ENCODE measurements around the gene LMTK3.

LMTK3 gene

DNA sequence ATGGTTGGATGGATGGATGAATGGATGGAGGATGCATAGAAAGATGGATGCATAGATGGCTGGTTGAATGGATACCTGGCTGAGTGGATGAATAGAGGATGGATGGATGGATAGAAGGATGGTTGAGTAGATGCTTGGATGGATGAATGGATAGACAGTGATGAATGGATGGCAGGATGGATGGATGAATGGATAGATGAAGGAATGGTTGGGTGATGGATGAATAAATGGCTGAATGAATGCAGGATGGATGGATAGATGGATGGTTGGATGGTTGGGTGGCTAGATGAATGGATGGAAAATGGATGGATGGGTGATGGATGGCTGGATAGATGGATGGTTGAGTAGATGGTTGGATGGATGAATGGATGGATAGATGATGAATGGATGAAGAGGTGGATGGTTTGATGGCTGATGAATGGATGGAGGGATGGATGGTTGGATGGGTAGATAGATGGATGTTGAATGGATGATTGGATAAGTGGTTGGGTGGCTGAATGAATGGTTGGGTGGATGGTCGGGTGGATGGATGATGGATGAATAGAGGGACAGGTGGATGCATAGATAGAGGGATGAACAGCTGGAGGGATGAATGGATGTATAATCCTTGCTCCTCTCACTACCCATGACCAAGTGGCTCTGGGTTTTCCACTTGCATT is 36.7 kb upstream of the LMTK3 start:
- H3K4me2 ChIP-seq (ENCODE audit: low read length): no peak overlapping the region
- H3K36me3 ChIP-seq (ENCODE audit: control insufficient read depth in 1 of 2, insufficient read depth in 2 of 2, low read length in 2 of 2): no peaks in the 10 kb centered on the region
- no peak overlapping the region for H2BK12ac ChIP-seq (ENCODE audit: low read length)
- H3K27ac ChIP-seq (ENCODE audit: low read depth, low read length): no peak overlapping the region
- no peaks in the 10 kb centered on the region for H3K27me3 ChIP-seq (ENCODE audit: insufficient read depth, low read length)
- no peak overlapping the region for H4K8ac ChIP-seq (ENCODE audit: low read depth, low read length)
- no peak overlapping the region for H3K18ac ChIP-seq (ENCODE audit: low read length)
- H4K91ac ChIP-seq (ENCODE audit: low read depth, low read length): no peak overlapping the region
- H2AFZ ChIP-seq (ENCODE audit: insufficient read depth, low read length, poor library complexity): no peak overlapping the region
- WGBS (ENCODE audit: extremely low coverage, insufficient coverage, insufficient read length): 100% methylated on average over 1 of the region's 1 CpG
- H3K79me2 ChIP-seq (ENCODE audit: control insufficient read depth, insufficient read depth, low read length, poor library complexity): peaks cover 3% of the 10 kb centered on the region
- no peak overlapping the region for H2AK5ac ChIP-seq (ENCODE audit: low read length)
- H3K9ac ChIP-seq (ENCODE audit: low read length): no peak overlapping the region
- no peak for DNase-seq
- H3K23ac ChIP-seq (ENCODE audit: low read length): no peak overlapping the region
- no peak overlapping the region for H4K12ac ChIP-seq (ENCODE audit: low read depth, low read length)
- H3K4me3 ChIP-seq (ENCODE audit: low read depth, low read length): no peak overlapping the region
- peaks cover 16% of the 10 kb centered on the region for H3K79me1 ChIP-seq (ENCODE audit: low read length)
- no peak overlapping the region for H3K4ac ChIP-seq (ENCODE audit: low read depth, low read length)
- H2BK5ac ChIP-seq (ENCODE audit: low read depth, low read length, poor library complexity): no peak overlapping the region
- peaks cover 9 to 10% of the 10 kb centered on the region in 2 experiments for H3K4me1 ChIP-seq (ENCODE audit: control insufficient read depth in 1 of 2, insufficient read depth in 2 of 2, low read length in 2 of 2)
- H2BK120ac ChIP-seq (ENCODE audit: insufficient read depth, low read length, poor library complexity): no peak overlapping the region
- H3K14ac ChIP-seq (ENCODE audit: low read length): no peak overlapping the region
- no peaks in the 10 kb centered on the region for H3K9me3 ChIP-seq (ENCODE audit: insufficient read depth, low read depth, low read length)

DNA sequence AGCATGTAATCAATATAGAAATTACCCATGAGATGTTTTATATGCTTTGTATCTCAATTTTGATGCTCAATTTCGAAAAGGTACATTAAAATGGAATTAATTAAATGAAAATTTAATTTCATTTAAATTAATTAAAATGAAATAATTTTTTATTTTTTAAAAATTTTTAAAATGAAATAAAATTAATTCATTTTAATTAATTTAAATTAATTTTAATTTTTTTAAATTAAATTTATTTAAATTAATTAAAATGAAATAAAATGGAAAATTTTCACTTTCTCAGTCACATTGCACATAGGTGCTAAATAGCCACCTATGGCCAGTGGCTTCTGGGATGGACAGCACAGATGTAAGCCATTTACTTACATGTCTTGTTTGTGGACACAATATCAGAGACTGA is 36.1 kb upstream of the LMTK3 start:
- no peaks in the 10 kb centered on the region for H3K9me3 ChIP-seq (ENCODE audit: insufficient read depth, low read depth, low read length)
- no peak overlapping the region for H4K12ac ChIP-seq (ENCODE audit: low read depth, low read length)
- H2BK120ac ChIP-seq (ENCODE audit: insufficient read depth, low read length, poor library complexity): no peak overlapping the region
- H4K8ac ChIP-seq (ENCODE audit: low read depth, low read length): no peak overlapping the region
- no CpG with 5 or more reads among the region's 1 CpG for WGBS (ENCODE audit: extremely low coverage, insufficient coverage, insufficient read length)
- H3K23ac ChIP-seq (ENCODE audit: low read length): no peak overlapping the region
- no peak overlapping the region for H3K9ac ChIP-seq (ENCODE audit: low read length)
- H2BK12ac ChIP-seq (ENCODE audit: low read length): no peak overlapping the region
- no peaks in the 10 kb centered on the region for H3K27me3 ChIP-seq (ENCODE audit: insufficient read depth, low read length)
- no peaks in the 10 kb centered on the region for H3K36me3 ChIP-seq (ENCODE audit: control insufficient read depth in 1 of 2, insufficient read depth in 2 of 2, low read length in 2 of 2)
- no peak overlapping the region for H3K4me2 ChIP-seq (ENCODE audit: low read length)
- no peak overlapping the region for H4K91ac ChIP-seq (ENCODE audit: low read depth, low read length)
- H3K79me2 ChIP-seq (ENCODE audit: control insufficient read depth, insufficient read depth, low read length, poor library complexity): no peaks in the 10 kb centered on the region
- H3K79me1 ChIP-seq (ENCODE audit: low read length): peaks cover 9% of the 10 kb centered on the region
- H3K4ac ChIP-seq (ENCODE audit: low read depth, low read length): no peak overlapping the region
- H3K4me3 ChIP-seq (ENCODE audit: low read depth, low read length): no peak overlapping the region
- H2BK5ac ChIP-seq (ENCODE audit: low read depth, low read length, poor library complexity): no peak overlapping the region
- DNase-seq: no peak
- no peak overlapping the region for H2AFZ ChIP-seq (ENCODE audit: insufficient read depth, low read length, poor library complexity)
- no peak overlapping the region for H3K18ac ChIP-seq (ENCODE audit: low read length)
- H3K4me1 ChIP-seq (ENCODE audit: control insufficient read depth in 1 of 2, insufficient read depth in 2 of 2, low read length in 2 of 2): peaks cover 8 to 9% of the 10 kb centered on the region in 2 experiments
- no peak overlapping the region for H3K14ac ChIP-seq (ENCODE audit: low read length)
- no peak overlapping the region for H2AK5ac ChIP-seq (ENCODE audit: low read length)
- H3K27ac ChIP-seq (ENCODE audit: low read depth, low read length): no peak overlapping the region

DNA sequence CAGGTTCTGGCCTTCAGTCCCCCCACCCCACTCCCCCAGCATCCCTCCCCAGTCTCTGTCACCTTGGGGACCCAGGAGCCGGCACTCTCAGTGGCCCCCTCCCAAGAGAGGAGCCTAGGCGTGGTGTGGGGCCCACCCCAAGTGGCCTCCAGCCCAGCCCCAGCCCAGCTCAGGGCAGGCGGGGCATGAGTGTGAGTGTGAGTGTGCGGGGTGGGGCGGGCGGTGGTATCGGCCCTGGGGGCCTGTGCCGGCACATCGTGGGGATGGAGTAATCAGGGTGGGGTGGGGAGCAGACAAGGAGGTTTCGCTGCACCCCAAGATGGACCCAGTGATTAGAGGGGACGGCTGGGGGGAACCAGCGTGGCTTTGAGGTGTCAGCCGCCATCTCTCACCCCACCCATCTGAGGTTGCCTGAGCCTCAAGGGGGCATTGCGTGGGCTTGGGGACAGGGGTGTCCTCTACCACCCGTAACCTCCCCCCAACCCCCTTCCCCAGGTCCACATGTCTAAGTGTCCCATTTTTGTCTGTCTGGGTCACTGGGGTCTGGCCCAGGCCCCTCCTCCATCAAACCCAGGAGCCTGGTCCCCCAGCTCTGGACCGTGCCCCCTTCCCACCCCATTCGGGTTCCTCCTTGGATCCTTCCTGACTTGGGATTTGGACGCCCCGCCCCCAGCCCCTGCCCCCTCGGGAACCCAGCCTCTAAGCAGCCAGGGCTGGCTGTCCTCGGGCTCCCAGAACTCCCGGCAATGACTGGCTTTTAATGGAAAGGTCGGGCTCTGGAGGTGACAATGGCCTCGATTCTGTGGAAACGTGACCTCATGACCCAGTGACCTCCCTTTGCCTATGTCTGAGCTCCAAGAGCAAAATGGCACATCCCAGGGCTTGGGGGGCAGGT is 33.5 kb upstream of the LMTK3 start:
- Histone ChIP-seq H3K79me2 (ENCODE audit: control insufficient read depth, insufficient read depth, low read length, poor library complexity) (no peaks in the 10 kb centered on the region), H3K9me3 (ENCODE audit: insufficient read depth, low read depth, low read length) (no peaks in the 10 kb centered on the region), H2BK120ac (ENCODE audit: insufficient read depth, low read length, poor library complexity) (no peak overlapping the region), H4K8ac (ENCODE audit: low read depth, low read length) (no peak overlapping the region), H3K14ac (ENCODE audit: low read length) (no peak overlapping the region), H3K9ac (ENCODE audit: low read length) (no peak overlapping the region), H2BK12ac (ENCODE audit: low read length) (no peak overlapping the region), H3K4me1 (ENCODE audit: control insufficient read depth in 1 of 2, insufficient read depth in 2 of 2, low read length in 2 of 2) (peaks cover 8% of the 10 kb centered on the region in 2 experiments), H2AFZ (ENCODE audit: insufficient read depth, low read length, poor library complexity) (no peak overlapping the region), H3K4me2 (ENCODE audit: low read length) (no peak overlapping the region), H3K18ac (ENCODE audit: low read length) (no peak overlapping the region), H3K23ac (ENCODE audit: low read length) (no peak overlapping the region), H3K27ac (ENCODE audit: low read depth, low read length) (no peak overlapping the region), H3K4me3 (ENCODE audit: low read depth, low read length) (no peak overlapping the region), H4K91ac (ENCODE audit: low read depth, low read length) (peak overlapping the region; percentile 17), H3K27me3 (ENCODE audit: insufficient read depth, low read length) (no peaks in the 10 kb centered on the region), H2AK5ac (ENCODE audit: low read length) (no peak overlapping the region), H3K79me1 (ENCODE audit: low read length) (no peaks in the 10 kb centered on the region), H3K36me3 (ENCODE audit: control insufficient read depth in 1 of 2, insufficient read depth in 2 of 2, low read length in 2 of 2) (no peaks in the 10 kb centered on the region), H3K4ac (ENCODE audit: low read depth, low read length) (no peak overlapping the region), H4K12ac (ENCODE audit: low read depth, low read length) (no peak overlapping the region), H2BK5ac (ENCODE audit: low read depth, low read length, poor library complexity) (no peak overlapping the region)
- no CpG with 5 or more reads among the region's 25 CpGs for WGBS (ENCODE audit: extremely low coverage, insufficient coverage, insufficient read length)
- no peak for DNase-seq

DNA sequence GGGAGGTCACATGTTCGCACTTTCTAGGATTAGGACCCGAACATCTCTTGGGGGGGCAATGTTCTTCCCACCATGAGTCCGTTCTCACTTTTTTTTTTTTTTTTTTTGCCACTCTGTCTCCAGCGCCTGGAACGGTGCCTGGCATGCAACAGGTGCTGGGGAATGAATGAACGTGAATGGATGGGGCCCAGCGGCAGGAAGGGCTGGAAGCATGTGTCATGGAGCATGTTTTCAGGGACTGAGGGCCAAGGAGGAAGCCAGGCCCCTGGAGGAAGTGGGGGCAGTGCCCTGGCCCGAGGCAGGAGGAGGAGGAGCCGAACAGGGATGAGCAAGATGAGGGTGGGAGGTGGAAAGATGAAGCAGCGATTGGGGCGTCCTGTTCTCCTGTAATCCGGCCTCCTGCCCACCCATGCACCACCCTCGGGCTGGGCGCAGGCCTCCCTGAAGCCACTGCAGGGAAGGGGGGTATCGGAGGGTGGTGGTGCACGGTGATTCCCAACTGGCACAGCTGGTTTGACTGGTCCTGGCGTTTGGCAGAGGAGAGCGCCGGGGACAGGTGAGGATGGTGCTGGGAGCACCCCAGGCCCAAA is 31.6 kb upstream of the LMTK3 start:
- peak overlapping the region; percentile 4 for H2BK120ac ChIP-seq (ENCODE audit: insufficient read depth, low read length, poor library complexity)
- H2BK12ac ChIP-seq (ENCODE audit: low read length): no peak overlapping the region
- H2AFZ ChIP-seq (ENCODE audit: insufficient read depth, low read length, poor library complexity): peak overlapping the region; percentile 12
- peak; percentile 41 to 62 for DNase-seq
- H4K8ac ChIP-seq (ENCODE audit: low read depth, low read length): peak overlapping the region; percentile 13
- H3K79me1 ChIP-seq (ENCODE audit: low read length): no peaks in the 10 kb centered on the region
- no peak overlapping the region for H2BK5ac ChIP-seq (ENCODE audit: low read depth, low read length, poor library complexity)
- H3K23ac ChIP-seq (ENCODE audit: low read length): no peak overlapping the region
- no peaks in the 10 kb centered on the region for H3K27me3 ChIP-seq (ENCODE audit: insufficient read depth, low read length)
- no peak overlapping the region for H3K18ac ChIP-seq (ENCODE audit: low read length)
- no peak overlapping the region for H3K4me3 ChIP-seq (ENCODE audit: low read depth, low read length)
- no peak overlapping the region for H3K4ac ChIP-seq (ENCODE audit: low read depth, low read length)
- no peaks in the 10 kb centered on the region for H3K36me3 ChIP-seq (ENCODE audit: control insufficient read depth in 1 of 2, insufficient read depth in 2 of 2, low read length in 2 of 2)
- peak overlapping the region; percentile 37 for H3K4me2 ChIP-seq (ENCODE audit: low read length)
- no peak overlapping the region for H2AK5ac ChIP-seq (ENCODE audit: low read length)
- no peak overlapping the region for H3K14ac ChIP-seq (ENCODE audit: low read length)
- no CpG with 5 or more reads among the region's 19 CpGs for WGBS (ENCODE audit: extremely low coverage, insufficient coverage, insufficient read length)
- H4K91ac ChIP-seq (ENCODE audit: low read depth, low read length): no peak overlapping the region
- no peaks in the 10 kb centered on the region for H3K79me2 ChIP-seq (ENCODE audit: control insufficient read depth, insufficient read depth, low read length, poor library complexity)
- H3K9me3 ChIP-seq (ENCODE audit: insufficient read depth, low read depth, low read length): no peaks in the 10 kb centered on the region
- peaks cover 8% of the 10 kb centered on the region in 2 experiments for H3K4me1 ChIP-seq (ENCODE audit: control insufficient read depth in 1 of 2, insufficient read depth in 2 of 2, low read length in 2 of 2)
- no peak overlapping the region for H3K27ac ChIP-seq (ENCODE audit: low read depth, low read length)
- no peak overlapping the region for H3K9ac ChIP-seq (ENCODE audit: low read length)
- H4K12ac ChIP-seq (ENCODE audit: low read depth, low read length): peak overlapping the region; percentile 14

All from trophoblast cell (in vitro differentiated cells and primary cell).